Upper lobe of right lung (tissue), 1 donor: Measurements from ENCODE around the gene MCCC2. TPM values are rescaled to one million over a fixed set of nuclear protein-coding genes. Genes with fewer than 3 reads are reported as not detected.

Experiments
- ATAC-seq: fragments of 200-7000 bp; cut with Tn5 transposase; one replicate; pipeline ENCODE4 v1.9.1; 2020; ENCODE audit warnings: mild to moderate bottlenecking, moderate library complexity
- DNase-seq: peaks from one replicate; pipeline ENCODE4 v3.0.0-alpha.2; 2020
- H3K27ac ChIP-seq: fragments of 200-600 bp; one replicate; pipeline ENCODE4 v1.8.0; 2022
- H3K27me3 ChIP-seq: fragments of 200-600 bp; one replicate; pipeline ENCODE4 v1.8.0; 2022; ENCODE audit warnings: mild to moderate bottlenecking
- H3K36me3 ChIP-seq: fragments of 200-600 bp; one replicate; pipeline ENCODE4 v1.8.0; 2022
- H3K4me1 ChIP-seq: fragments of 200-600 bp; one replicate; pipeline ENCODE4 v1.8.0; 2022
- H3K4me3 ChIP-seq: fragments of 200-600 bp; one replicate; pipeline ENCODE4 v1.8.0; 2022; ENCODE audit warnings: mild to moderate bottlenecking
- H3K9me3 ChIP-seq: fragments of 200-600 bp; one replicate; pipeline ENCODE4 v1.8.0; 2022
- intact Hi-C: fragments of 100-400 bp; cut with DNase I; formaldehyde crosslinking; loops from one replicate; pipeline ENCODE4 v1.11.0; 2022
- total RNA-seq: library from RNA; stranded (reverse); fragmentation: NEBNext Ultra II Directional; extraction: Animal tissue kit (Norgen Biotek cat#: 25700); gene quantifications from one replicate; pipeline ENCODE4 v1.2.1, GENCODE V29; 2021
- TF ChIP-seq, protein P1 (sequence below): fragments of 200-600 bp; IDR thresholded peaks from one replicate; pipeline ENCODE4 v1.8.0; 2022; ENCODE audit warnings: antibody characterized with exemption
- donor health status: DM: no; HTN: yes; CAD: no; lungs with severe emphysema.

MCCC2 gene
- total RNA-seq, 1 donor from 2014 or later: 39.9 TPM

DNA sequence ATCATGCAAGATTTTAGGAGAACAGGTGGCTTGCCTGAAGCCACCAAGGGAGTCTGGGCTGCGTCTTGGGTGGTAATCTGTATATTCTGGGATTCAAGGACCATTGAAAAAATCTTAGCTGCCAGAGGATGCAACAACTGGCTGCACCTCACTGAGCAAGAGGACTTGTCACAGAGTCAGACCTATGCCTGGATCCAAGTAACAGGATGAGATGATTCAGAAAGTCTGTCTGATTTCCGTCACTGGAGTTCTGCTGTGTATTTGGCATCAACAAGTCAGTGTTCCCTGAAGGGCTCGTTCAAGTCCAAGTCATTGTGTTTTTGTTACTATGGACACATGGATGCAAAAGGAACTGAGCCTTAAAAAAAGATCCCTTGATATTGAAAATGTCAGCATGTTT lies 94.2 kb downstream of the MCCC2 start:
- H3K4me1 ChIP-seq: no peaks in the 10 kb centered on the region
- TF ChIP-seq, protein P1, sequence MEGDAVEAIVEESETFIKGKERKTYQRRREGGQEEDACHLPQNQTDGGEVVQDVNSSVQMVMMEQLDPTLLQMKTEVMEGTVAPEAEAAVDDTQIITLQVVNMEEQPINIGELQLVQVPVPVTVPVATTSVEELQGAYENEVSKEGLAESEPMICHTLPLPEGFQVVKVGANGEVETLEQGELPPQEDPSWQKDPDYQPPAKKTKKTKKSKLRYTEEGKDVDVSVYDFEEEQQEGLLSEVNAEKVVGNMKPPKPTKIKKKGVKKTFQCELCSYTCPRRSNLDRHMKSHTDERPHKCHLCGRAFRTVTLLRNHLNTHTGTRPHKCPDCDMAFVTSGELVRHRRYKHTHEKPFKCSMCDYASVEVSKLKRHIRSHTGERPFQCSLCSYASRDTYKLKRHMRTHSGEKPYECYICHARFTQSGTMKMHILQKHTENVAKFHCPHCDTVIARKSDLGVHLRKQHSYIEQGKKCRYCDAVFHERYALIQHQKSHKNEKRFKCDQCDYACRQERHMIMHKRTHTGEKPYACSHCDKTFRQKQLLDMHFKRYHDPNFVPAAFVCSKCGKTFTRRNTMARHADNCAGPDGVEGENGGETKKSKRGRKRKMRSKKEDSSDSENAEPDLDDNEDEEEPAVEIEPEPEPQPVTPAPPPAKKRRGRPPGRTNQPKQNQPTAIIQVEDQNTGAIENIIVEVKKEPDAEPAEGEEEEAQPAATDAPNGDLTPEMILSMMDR: no peak
- intact Hi-C loops: no loop called here
- H3K36me3 ChIP-seq: no peaks in the 10 kb centered on the region
- no peak overlapping the region for H3K4me3 ChIP-seq
- no peaks in the 10 kb centered on the region for H3K27me3 ChIP-seq
- DNase-seq (no peak), ATAC-seq (no peak)
- no peak overlapping the region for H3K27ac ChIP-seq
- H3K9me3 ChIP-seq: no peaks in the 10 kb centered on the region

DNA sequence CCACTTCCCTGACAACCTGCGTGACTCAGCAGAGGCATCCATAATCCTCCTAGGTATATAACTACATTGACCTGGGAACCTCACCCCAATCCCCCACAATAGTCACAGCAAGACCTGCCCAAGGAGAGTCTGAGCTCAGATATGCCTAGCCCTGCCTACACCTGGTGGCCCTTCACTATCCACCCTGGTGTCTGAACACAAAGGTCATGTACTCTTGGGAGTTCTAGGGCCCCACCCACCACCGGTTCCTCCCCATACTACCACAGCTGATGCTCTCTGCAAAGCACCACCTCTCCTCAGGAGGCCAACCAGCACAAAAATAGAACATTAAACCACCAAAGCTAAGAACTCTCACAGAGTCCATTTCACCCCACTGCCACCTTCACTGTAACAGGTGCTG lies 97.2 kb downstream of the MCCC2 start:
- Histone ChIP-seq H3K4me1 (no peaks in the 10 kb centered on the region), H3K27me3 (no peaks in the 10 kb centered on the region), H3K9me3 (no peaks in the 10 kb centered on the region), H3K27ac (no peak overlapping the region), H3K36me3 (no peaks in the 10 kb centered on the region), H3K4me3 (no peak overlapping the region)
- DNase-seq: no peak
- ATAC-seq: no peak
- intact Hi-C loops: no loop called here
- TF ChIP-seq, protein P1: no peak

DNA sequence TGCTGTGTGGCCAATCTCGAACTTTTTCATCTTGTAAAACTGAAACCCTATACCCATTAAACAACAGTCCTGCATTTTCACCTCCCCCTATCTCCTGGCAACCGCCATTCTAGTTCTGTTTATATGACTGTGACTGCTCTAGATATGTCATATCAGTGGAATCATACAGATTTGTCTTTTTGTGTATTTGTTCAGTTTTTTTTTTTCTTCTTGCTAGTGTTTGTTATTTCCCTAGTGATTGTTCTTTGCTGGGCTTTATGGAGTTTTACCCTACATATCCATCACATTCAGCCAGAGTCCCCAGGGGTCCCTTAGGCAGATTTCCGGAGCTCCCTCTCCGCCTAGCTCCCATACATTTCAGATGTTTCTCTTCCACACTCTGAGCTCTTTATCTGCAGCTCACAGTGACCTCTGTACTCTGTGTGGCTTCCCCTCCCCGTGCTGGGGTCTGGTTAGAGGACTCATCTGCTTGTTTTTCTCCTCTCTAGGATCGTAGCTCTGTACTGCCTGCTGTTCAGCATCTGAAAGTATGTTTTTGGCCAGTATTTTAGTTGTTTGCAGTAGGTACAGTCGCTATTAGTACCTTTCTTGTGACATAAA lies 106.8 kb downstream of the MCCC2 start:
- DNase-seq: no peak
- TF ChIP-seq, protein P1: no peak
- Histone ChIP-seq H3K27me3 (no peaks in the 10 kb centered on the region), H3K4me1 (no peaks in the 10 kb centered on the region), H3K4me3 (no peak overlapping the region), H3K36me3 (no peaks in the 10 kb centered on the region), H3K27ac (no peak overlapping the region), H3K9me3 (no peaks in the 10 kb centered on the region)
- intact Hi-C loops: no loop called here
- no peak for ATAC-seq

DNA sequence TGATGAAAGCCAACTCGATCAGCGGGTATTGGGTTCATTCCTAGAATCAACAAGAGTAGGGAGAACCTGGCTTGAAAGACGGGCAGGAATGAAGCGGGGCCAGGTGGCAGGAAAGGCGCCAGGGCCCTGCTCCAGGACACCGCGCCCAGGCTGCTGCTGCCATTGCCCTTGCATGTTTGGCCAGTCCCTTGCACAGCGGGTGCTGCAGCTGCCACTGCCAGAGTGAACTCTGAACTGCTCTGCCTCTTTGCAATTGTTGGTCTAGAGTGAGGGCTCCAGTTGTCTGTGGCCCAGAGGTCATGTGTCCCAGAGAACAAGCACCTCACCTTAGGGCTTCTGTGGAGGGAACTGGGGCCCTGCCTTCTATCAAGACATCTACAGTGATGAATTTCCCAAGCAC lies 107.9 kb downstream of the MCCC2 start:
- TF ChIP-seq, protein P1: no peak
- DNase-seq (no peak), ATAC-seq (no peak)
- no peaks in the 10 kb centered on the region for H3K9me3 ChIP-seq
- no peak overlapping the region for H3K27ac ChIP-seq
- no peaks in the 10 kb centered on the region for H3K27me3 ChIP-seq
- H3K36me3 ChIP-seq: no peaks in the 10 kb centered on the region
- no peak overlapping the region for H3K4me3 ChIP-seq
- H3K4me1 ChIP-seq: no peaks in the 10 kb centered on the region
- intact Hi-C loops: no loop called here

DNA sequence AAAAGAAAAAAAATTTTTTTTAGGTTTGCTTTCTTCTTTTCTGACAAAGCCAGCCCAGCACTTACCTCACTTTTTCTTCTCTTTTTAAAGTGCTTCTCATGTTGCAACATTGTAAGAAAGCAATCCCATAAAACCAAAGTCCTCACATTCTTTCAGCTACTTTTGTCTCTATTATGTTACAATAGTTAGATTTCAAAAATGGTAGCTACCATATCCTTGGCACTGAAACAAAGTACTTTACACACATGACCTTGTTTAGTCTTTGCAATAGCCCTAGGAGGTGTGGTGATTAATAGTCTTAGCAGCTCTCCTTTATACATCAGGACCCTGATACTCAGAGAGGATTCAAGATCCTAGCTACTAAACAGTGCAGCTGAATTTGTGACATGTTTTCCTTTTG lies 108.5 kb downstream of the MCCC2 start:
- DNase-seq (no peak), ATAC-seq (no peak)
- TF ChIP-seq, protein P1: no peak
- H3K27me3 ChIP-seq: no peaks in the 10 kb centered on the region
- no peak overlapping the region for H3K27ac ChIP-seq
- no peak overlapping the region for H3K4me3 ChIP-seq
- no peaks in the 10 kb centered on the region for H3K4me1 ChIP-seq
- intact Hi-C loops: no loop called here
- H3K9me3 ChIP-seq: no peaks in the 10 kb centered on the region
- H3K36me3 ChIP-seq: no peaks in the 10 kb centered on the region

DNA sequence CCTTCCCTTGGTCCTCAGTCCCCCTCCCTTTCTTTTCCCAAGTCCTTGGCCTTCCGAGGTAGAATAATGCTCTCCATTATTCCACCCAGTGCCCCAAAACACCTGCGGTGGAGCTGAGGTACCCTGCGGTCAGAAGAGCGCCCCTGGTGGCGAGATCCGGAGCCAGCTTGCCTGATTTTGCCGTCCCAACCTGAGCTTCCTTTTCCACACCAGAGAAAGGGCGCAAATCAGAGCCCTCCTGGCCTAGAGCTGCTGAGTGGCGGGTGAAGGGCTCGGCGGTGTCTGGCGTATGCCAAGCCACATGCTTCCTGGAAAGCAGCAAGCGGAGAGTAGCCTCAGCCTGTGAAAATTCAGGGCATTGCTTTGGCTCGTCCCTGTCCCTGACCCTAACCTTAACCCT lies 110.8 kb downstream of the MCCC2 start:
- H3K27me3 ChIP-seq: no peaks in the 10 kb centered on the region
- no peak overlapping the region for H3K4me3 ChIP-seq
- H3K4me1 ChIP-seq: no peaks in the 10 kb centered on the region
- H3K27ac ChIP-seq: no peak overlapping the region
- ATAC-seq: no peak
- TF ChIP-seq, protein P1: peak; percentile 27
- intact Hi-C loops: no loop called here
- H3K9me3 ChIP-seq: no peaks in the 10 kb centered on the region
- no peaks in the 10 kb centered on the region for H3K36me3 ChIP-seq
- no peak for DNase-seq
